NCI-H82 treated with DMSO at 0.1 percent for 48 hours (cell line): Measurements from ENCODE around the gene ARHGAP22.
"Not testable (repeated sequence)": the region's sequence is repeated elsewhere in the genome, so short reads cannot be mapped to it uniquely, and the experiment has no call there.

Experiments used
- DNase-seq: peaks from one replicate; lab custom pipeline; 2025; ENCODE audit not compliant: unreplicated experiment; lab: John Stamatoyannopoulos, UW

Gene ARHGAP22

DNA sequence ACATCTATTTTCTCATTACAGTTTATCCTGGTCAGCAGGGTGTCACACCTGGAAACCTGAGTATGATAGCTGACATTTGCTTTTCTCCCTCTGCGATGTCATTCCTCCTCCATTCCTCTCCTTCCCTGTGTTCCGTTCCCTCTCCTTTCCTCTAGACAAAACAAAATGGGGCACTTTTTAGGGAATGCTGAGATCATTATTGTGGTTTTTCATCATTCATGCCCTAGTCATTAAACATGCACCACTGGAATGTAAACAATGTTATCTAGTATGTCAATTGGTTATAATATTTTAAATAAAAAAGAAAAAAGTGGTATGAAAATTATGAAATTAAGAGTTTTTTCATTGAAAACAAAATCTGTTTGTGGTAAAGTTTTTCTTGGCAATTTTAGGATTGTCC, 165.8 kb downstream of the ARHGAP22 start:
- DNase-seq: no peak

DNA sequence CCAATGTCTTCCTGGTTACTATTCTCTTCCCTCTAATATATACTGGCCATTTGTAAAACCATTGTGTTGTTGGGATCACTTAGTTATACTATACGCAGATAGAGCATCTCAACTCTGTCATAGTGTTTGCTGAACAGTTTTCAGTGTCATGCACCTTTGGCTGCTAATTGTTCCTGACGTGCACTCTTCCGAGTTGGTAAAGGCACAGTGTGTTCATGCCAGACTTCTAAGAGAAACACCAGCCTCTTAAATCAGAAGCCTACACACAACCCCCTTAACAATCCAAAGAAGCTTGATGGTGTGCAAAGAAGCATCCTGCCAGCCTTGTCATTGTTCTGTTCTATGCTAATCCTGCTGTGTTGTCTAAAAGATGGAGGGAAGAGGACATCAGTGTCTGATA, 167.3 kb downstream of the ARHGAP22 start:
- DNase-seq: no peak

DNA sequence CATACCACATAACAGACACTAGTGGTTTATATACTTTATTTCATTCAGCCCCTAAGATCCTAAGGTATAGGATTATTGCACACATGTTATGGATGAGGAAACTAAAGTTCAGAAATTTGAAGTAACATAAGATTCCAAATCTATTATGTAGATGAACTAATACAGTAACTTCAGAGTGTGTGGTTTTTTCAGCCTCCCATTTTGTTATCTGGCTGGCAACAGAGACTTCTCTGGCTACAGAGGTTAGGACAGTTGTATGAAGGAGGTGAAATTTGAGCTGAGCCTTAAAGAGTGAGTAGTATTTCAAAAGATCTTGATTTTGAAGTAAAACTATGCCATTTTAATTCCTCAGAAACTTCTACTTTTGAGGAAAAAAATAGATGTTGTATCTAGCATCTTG, 173.0 kb downstream of the ARHGAP22 start:
- DNase-seq: no peak

DNA sequence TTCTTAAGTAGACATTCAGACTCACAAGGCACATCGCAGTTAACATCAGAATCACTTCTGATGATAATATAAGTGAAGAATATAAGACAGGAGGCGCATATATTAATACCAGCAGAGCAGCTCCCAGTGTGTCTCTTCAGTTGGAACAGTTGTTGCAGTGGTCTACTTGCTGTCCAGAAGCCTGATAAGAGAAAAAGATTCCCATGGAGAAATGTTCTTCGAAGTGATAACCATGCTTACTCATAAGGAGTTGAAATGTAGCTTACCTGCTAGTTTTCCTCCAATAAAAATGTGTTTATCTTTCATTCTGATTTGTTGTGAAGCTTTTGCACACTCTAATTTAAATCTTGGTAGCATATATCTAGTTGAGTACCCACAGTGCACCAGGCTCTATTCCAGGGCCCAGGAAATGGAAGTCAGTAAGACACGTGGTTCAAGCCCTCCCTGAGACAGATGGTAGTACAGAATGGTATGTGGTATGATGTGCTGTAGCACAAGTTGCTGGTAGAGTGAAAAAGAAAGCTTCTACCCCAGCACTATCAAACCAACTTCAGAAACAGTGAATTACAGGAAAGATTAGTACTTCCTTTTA, 174.4 kb downstream of the ARHGAP22 start:
- DNase-seq: no peak

DNA sequence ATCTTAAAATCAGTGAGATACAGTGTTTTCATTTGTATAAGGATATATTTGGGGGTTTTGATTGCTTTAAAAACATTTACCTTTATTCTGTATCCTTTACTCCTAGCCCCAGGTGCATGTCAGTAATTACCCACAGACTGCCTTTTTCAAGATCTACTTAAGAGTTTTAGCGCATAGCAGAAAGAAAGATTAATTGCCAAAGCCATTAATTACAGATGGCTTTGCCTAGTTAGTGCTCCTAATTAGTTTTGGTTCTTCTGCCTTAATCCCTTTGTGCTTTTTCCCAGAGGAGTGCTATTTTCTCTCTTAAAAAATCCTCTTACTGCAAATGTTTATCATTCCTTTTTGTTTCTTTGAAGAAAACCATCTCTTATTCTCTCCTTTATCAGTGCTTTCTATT, 175.6 kb downstream of the ARHGAP22 start:
- peak; percentile 92 for DNase-seq

DNA sequence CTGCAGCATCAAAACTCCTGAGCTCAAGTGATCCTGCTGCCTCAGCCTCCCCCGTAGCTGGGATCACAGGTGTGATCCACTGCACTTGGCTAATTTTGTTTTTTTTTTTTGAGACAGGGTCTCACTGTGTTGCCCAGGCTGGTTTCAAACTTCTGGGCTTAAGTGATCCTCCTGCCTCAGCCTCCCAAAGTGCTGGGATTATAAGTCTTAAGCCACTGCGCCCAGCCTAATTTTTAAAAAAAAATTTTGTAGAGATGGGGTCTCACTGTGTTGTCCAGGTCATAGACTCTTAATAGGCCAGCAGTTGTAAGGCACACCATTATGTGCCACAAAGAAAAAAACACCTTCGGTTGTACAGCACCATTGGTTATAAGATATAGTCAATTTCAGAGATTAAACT, 176.0 kb downstream of the ARHGAP22 start:
- no peak for DNase-seq

DNA sequence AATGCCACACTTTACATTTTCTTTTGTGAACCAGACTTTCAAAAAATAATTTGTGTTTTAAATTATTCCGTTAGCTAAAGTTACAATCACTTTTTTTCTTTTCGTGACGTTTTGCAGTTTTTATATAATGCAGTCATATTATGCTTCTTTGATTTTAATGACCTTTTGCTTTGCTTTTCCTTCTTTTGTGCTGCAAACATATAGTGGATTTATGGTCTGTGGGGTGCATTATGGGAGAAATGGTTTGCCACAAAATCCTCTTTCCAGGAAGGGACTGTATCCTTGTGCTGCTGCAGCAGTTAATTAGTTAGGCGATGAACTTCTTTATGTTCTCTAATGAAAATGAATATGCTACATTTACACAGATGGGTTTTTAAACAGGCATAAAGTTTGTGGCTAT, 181.0 kb downstream of the ARHGAP22 start:
- DNase-seq: no peak

DNA sequence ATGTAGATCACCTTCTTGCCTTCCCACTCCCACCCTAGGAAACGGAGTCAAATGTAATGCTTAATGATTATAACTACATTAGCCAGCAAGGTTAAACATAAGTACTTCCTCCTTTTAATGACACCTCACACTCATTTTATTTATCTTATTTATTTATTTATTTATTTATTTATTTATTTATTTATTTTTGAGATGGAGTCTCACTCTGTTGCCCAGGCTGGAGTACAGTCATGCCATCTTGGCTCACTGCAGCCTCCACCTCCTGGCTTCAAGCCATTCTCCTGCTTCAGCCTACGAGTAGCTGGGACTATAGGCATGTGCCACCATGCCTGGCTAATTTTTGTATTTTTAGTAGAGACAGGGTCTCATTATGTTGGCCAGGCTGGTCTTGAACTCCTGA, 183.0 kb downstream of the ARHGAP22 start:
- DNase-seq: not testable (repeated sequence)

DNA sequence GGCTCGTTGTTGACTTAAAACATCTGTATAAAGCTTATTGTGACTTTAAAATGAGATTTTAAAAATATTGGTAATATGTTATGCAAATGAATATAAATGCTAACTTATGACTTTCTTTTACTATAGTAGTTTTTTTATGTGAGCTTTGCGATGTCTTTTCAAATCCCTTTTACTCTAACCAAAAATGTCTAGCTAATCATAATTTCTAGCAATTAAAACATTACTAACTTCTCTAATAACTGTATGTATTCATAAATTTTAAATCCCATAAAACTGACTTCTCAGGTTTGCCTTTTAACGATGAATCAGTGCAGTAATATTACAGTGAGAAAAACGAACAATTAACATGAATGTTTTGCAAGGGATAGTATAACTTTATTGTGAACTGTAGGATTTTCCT, 185.2 kb downstream of the ARHGAP22 start:
- DNase-seq: no peak

DNA sequence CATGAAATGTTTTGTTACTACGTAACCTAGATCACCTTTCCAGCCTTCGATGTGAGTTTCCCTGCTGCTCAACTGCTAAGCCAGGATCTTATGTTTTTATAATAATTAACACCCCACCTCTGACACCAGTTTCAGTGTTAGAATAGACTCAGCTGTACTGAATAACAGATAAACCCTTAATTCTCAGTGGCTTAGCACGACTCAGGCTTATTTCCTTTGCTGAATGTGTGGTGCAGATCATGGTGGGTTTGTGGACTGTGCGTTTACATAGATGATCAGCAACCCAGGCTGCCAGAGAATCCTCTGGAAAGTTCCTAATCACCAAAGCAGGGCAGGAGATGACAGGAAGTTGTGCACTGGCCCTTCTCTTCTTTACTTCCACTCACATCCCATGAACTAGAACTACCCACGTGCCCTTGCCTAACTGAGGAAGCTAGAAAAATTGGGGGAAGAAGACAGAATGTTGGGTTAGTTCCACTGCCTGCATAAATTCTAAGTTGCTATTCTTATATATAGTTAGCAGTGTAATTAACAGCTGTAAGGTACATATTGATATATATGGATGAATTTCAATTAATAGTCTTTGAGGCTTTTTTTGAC, 186.6 kb downstream of the ARHGAP22 start:
- no peak for DNase-seq

DNA sequence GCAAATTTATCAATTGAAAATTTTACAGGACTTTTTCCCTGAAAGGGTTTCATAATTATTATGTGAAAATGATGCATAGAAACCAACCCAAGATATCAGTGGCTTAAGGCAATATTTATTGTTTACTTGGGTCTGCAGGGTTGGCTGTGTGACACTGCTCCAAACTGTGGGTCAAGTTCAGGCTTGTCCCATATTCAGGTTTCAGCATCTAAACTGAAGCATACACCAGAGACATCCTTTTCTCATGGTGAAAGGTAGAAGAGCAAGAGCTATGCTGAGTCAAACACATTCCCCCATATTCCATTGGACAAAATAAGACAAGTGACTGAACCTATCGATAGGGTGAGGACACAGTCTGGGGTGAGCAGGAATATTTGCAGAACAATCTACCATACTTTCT, 187.5 kb downstream of the ARHGAP22 start:
- DNase-seq: no peak

DNA sequence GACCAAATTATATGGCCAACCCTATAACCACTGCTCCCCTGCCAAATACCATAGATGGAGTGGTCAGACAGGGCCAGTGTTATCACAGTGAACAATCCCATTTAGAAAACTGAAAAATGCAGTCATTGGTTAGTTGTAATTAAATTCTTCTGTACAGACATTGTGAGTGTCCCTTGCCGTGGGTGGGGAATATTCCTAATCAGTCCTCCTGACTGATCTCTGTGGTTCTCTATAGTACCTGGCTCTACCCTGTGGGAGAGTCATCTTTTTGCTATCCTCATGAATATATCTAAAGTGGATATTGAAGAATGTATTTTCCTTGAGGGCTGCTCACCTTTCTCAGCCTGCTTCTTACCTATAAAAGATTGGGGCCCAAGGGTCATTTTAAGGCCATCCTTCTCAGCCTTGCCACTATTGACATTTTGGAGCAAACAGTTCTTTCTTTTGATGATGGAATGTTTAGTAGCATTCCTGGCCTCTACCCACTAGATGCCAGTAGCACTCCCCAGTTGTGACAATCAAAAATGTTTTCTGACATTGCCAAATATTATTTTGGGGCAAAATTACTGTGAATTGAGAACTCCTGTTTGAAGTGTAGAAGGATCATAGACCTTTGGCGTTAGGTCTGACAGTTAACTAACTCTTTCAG, 188.2 kb downstream of the ARHGAP22 start:
- no peak for DNase-seq

DNA sequence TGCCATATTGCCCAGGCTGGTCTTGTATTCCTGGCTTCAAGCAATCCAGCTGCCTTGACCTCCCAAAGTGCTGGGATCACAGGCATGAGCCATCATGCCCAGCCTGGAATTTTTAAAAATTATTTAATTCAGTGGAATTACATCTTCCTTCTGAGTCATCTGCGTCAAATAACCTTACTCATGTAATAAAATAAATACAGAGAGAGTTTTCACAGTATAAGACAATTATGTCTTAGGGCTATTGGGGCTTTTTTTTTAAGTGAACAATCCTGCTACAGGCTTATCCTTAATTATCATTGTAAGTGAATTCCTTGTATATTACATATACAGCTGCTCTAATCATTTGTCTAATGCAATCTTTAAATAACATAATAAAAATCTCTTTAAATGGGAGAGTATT, 190.1 kb downstream of the ARHGAP22 start:
- DNase-seq: no peak

DNA sequence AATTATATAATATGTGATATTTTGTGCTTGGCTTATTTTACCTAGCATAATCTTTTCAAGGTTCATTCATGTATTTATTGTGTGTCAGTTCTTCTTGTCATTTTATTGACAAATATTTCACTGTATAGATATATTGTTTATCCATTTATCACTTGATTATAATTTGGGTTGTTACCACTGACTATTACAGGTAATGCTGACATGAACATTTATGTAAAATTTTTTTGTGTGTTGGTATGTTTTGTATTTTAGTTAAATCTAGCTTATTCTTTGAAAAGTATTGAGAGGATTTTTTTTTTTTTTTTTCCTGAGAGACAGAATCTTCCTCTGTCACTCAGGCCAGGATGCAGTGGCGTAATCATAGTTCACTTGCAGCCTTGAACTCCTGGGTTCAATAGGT, 190.7 kb downstream of the ARHGAP22 start:
- no peak for DNase-seq

DNA sequence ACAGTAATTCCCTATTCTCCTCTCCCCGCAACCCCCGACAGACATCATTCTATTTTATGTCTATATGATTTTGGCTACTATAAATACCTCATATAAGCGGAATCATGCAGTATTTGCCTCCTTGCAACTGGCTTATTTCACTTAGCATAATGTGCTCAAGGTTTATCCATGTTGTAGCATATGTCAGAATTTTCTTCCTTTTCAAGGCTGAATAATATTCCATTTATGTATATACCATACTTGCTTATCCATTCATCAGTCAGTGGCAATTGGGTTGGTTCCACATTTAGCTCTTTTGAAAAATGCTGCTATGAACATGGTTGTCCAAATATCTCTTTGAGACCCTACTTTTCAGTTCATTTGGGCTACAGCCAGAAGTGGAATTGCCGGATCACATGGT, 191.9 kb downstream of the ARHGAP22 start:
- DNase-seq: no peak

DNA sequence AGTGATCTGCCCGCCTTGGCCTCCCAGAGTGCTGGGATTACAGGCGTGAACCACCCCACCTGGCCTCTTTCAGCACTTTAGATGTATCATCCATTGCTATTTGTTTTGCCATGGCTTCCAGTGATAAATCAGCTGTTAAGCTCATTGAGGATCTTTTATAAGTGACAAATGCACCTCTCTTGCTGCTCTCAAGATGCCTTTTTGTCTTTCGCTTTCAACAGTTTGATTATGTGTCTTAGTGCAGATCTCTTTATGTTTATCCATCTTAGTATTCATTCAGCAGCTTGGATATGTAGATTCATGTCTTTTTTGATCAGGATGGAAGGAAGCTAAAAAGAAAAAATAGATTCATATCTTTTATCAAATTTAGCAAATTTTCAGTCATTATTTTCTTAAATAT, 192.8 kb downstream of the ARHGAP22 start:
- DNase-seq: no peak

DNA sequence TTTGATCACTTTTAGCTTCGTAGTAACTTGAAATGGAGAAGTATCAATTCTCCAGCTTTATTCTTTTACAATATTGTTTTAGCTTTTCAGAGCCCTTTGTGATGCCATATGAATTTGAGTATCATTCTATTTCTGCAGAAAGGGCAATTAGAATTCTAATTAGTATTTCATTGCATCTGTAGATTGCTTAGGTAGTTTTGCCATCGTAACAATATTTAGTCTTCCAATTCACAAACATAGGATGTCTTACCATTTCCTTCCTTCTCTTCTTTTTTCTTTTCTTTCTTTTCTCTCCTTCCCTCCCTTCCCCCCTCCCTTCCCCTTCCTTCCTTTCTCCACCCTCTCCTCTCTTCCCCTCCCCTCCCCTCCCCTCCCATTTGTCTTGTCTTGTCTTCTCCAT, 193.4 kb downstream of the ARHGAP22 start:
- no peak for DNase-seq

DNA sequence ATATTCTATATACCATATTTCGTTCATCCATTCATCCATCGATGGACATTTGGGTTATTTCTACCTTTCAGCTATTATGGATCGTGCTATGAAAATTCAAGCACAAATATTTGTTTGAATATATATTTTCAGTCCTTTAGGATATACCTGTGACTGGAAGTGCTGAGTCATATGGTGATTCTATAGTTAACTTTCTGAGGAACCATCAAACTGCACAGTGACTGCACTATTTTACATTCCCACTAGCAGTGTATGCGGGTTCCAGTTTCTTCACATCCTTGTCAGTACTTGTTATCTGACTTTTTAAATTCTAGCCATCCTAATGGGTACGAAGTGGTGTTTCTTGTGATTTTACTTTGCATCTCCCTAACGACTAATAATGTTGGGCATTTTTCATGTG, 194.4 kb downstream of the ARHGAP22 start:
- DNase-seq: no peak

DNA sequence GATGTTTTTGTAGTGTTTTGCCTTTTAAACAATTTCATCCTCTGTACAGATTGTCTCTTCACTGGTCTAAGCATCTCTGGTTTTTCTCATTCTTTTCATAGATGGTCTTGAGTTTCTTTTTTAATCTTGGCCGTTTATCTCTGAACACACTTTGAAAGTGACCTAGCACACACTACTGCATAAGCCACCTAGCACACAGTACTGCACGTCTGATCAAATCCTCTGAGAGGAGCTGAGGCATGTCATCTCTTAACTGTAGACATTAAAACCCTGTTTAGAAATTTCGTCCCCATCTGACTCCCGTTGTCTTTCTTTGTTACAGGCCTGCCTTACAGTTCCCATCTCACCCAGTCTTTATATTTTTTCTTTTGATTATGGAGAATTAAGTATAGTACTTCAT, 198.2 kb downstream of the ARHGAP22 start:
- DNase-seq: no peak

DNA sequence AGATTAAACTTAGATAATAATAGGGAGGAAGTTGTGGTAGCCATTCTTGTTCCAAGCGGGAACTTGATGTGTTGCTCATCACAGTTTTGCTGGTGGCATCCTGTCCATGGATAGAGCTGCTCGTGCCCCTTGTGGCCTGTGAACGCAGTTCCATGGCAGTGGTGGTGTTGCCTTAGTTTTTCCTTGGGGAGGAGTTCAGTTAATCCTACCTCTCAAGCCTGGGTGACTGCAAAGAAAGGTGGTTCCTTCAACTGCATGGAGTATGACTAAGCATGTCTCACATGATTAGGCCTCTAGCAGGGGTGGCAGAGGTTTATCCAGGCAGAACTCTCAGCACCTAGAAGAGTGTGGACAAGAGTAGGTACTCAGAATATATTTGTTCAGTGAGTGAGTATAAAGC, 198.7 kb downstream of the ARHGAP22 start:
- no peak for DNase-seq

DNA sequence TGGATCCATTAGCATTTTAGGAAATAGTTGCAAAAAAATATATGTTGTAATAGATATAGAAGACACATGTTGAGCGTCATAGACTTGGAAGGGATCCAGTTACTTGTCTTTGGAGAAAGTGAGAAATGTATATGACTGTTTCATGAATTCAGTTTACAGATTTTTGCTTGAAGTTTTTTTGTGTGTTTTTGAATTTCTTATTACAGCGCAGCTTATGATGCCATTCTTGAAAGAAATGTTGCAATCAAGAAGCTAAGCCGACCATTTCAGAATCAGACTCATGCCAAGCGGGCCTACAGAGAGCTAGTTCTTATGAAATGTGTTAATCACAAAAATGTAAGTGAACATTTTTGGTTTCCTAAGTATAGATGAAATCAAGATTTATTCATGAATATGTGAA, 200.2 kb downstream of the ARHGAP22 start:
- DNase-seq: no peak

DNA sequence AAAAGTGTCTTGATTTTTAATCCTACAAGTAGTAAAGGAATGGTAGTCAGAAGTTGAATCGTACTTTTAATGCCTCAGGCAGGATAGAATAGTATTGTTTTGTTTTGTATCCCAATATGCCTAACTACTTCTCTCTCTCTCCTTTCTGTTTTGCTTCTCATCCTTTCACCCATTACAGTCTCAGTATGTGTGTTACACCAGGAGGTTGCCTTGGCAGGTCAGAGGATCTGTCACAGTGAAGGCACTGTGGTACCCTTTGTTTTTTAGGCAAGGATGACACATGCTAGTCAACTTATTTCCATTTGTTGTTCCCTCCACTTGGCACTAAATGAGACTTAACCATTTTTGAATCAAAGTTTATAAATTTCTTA, 204.0 kb downstream of the ARHGAP22 start:
- no peak for DNase-seq
